Muscle of back (tissue), 11 donors: ENCODE measurements around the gene TMEM135. TPM values are rescaled to one million over a fixed set of nuclear protein-coding genes. Genes with fewer than 3 reads are reported as not detected.
A peak's percentile ranks its signal among the peaks of the same experiment; 100 is the strongest.

Source experiments
- DNase-seq, 3 donors: peaks; one replicate each; pipeline versions ENCODE4 v3.0.0 to v3.0.0-alpha.2; 2013
- polyA plus RNA-seq, 10 donors: library from polyadenylated mRNA; unstranded; fragments of 120-200 nt; gene quantifications; one replicate each; pipeline ENCODE4 v1.2.1, GENCODE V29; 2013; ENCODE audit not compliant: insufficient read length in 10 of 10

TMEM135 gene
- polyA plus RNA-seq, 10 donors: 11.9 to 21.7 (median 16.5) TPM

DNA sequence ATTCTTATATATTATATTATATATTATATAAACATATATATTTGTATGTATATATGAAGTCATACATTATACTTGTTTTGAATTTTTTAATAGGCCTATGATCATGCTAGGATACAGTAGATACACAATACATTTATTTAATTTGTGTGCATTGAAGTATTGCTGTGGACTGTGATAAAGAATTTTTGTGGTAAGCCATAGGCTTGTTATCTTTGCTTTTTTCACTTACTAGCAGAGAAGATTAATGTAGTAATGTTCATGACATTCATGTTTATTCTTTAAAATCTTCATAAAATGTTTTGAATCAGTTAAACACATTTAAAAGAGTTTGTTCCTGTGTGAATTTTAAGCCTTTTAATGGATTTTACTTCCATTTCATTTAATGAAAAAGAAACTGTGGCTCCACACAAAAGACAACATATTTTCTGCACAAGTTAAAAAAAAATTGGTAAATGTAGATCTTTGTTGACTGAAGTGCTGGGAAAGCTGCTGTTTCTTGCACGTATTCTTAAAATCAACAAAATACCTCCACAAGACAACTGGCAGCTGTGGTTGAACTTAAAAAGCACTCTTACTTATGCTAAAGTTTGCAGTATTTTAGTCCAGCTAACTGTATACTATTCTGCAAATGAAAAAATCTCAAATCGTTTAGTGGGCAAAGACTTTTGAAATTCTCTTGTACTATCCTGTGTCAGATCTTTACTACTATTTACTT, 156.2 kb downstream of the TMEM135 start:
- DNase-seq: no peak

DNA sequence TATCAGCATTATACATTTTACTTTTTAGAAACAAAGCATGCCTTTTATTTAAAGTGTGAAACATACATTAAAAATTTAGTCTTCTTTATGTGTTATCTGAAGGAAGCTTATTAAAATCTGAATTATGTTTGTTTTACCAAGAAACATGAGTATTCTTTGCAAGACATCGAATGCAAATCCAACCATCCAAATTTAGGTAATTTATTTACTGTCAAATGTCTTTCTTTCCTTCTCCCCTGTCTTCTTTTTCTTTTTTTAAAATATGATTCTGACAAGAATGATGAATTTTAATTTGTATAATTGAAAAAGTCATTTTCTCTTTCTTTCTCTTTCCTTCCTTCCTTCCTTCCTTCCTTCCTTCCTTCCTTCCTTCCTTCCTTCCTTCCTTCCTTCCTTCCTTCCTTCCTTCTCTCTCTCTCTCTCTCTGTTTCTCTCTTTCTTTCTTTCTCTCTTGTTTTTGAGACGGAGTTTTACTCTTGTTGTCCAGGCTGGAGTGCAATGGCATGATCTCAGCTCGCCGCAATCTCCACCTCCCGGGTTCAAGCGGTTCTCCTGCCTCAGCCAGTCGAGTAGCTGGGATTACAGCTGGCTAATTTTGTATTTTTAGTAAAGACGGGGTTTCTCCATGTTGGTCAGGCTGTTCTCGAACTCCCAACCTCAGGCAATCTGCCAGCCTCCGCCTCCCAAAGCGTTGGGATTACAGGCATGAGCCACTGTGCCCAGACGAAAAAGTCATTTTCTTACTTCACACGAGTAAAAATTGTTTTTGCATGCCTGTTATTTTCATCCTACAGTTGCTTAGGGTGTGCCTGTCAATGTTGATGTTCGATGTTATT, 157.5 kb downstream of the TMEM135 start:
- DNase-seq: no peak

DNA sequence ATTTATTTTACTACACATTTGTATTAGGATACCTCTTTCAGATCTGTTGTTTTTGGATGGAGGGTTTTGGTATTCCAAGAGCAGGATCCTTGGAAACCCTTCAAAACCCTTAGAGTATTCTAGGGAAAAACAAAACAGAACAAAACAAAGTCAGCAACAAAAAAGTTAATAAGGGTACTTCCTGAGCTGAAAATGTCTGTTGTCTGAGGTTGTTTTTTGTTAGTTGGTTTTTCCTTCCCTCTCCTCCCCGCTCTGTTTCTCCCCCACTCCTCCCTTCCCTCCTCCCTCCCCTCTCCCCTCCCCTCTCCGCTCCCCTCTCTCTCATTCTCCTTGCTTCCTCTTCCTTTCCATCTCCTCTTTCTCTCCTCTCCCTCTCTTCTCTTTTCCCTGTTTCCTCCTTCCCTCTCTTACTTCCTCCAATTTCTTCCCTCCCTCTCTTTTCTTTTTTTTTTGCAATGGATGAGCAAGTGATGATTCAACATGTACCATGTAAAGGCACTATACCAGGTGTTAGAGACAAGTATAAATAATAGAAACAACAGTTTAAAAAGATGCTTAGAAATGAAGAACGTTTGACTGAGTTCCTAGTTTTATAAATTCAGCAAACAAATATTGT, 160.6 kb downstream of the TMEM135 start:
- DNase-seq: no peak

DNA sequence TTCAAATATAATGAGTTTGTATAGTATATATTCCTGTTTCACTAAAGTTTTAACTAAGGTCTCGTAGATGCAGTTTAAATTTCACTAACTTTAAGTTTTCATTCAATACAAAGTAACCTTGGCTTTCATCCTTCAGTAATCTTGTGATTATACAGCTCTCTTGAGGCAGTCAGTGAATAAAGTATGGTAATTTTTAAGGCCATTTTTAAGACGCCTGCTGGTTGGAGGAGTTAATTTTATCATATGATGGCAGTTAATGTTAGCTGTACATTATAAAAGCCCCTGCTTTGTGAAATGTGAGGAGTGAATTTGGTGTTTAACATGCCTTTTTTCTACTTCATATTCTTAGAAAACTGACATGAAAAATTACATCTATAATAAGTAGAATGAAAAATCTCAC, 163.6 kb downstream of the TMEM135 start:
- DNase-seq: no peak

DNA sequence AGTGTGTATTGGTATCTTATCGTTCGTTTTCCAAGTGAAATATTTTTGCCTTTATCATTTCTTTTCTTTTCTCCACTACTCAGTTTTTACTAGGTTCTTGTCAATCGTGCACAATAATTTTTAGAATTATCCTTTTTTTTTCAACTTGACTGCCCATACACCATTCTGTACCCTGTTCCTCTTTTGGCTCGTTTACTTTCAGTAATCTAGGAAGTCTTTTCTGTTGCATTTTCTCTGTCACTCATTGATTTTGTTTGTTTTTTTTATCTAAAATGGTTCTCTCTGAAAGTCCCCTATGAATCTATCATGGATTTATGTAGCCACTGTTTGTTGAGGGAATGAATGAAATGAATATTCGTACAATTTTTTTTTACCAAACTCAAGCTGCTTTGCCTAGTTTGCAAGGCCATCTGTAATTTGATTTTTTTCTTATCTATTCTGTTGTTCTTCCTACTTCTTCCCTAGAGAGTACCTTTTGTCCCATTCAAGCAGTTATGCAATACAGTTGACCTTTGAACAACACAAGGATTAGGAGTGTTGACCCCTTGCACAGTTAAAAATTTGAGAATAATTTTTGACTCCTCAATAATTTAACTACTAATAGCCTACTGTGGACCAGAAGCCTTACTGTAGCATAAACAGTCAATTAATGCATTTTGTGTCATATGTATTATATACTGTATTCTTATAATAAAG, 166.3 kb downstream of the TMEM135 start:
- DNase-seq: no peak

DNA sequence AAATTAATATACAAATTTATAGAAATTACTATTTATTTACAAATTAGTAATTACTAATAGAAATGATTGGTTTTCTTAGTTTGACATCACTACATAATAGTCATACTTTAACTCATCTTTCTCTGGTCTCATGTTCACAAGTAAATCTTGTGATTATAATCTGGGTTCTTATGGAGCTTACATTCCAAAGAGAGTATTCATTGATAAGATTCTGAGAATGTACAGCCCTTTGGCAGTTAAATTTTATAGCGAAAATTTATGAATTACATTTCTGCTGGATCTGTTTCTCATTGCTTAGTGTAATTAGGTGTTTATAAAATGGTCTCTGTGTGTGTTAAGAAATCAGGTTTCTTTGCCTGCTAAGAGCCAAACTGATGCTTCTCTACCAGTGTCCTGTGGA, 175.2 kb downstream of the TMEM135 start:
- no peak for DNase-seq

DNA sequence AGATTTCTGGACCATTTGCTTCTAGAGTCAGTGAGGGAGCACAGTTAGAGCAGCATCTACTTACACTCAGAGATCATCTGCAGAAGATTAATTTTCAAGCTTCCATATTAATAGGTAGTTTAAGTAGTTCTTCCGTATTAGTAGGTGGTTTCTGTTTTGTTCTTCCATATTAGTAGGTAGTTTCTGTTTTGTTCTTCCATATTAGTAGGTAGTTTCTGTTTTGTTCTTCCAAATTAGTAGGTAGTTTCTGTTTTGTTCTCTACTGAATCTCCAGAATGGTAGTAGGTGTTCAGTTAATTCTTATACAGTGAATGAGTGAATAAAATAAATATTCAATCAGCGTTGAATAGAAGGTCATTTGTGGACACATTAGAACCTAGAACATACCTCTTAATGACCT, 175.7 kb downstream of the TMEM135 start:
- DNase-seq: no peak

DNA sequence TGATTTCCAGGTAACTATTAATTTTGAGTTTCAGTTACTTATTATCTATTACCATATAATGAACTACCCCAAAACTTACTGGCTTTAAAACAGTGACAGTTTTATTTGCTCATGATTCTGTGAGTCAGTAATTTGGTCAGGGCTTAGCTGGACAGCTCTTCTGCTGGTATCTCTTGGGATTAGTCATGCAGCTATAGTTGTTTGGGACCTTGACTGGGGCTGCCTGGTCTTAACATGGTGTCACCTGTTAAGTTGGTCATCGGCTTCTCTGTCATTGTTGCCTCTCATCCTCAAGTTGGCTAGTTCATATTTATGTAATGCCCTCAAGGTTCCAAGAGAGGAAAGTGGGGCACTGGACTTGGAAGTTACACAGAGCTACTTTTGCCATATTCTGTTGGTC, 177.5 kb downstream of the TMEM135 start:
- DNase-seq: no peak

DNA sequence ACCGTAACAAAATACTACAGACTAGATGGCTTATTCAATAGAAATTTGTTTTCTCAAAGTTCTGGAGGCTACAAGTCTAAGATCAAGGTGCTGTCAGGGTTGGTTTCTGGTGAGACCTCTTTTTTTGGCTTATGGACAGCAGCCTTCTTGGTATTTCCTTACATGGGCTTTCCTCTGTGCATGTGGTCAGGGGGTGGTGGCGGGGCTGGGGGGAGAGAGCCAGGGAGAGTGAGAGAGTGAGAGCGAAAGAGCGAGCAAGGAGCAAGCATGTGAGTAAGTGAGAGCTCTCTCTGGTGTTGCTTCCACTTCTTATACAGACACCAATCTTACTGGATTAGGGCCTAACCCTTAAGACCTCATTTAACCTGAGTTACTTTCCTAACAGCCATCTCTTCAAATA, 181.5 kb downstream of the TMEM135 start:
- no peak for DNase-seq

DNA sequence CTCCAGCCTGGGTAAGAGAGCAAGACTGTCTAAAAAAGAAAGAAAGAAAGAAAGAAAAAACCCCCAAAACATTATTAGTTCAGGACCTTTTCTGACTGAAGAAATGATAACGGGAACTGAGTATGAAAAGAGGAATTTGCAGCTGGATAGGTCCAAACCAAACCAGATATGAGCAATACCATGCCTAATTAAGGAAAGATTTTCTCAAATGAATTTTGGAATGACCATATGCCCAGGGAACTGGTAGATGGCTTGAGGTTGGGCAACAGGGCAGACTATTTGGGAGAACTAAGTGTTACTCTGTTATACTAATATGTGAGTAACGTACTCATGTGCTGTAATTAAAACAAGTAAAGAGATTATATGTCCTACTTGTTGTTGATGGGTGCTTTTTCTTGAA, 186.1 kb downstream of the TMEM135 start:
- DNase-seq: no peak

DNA sequence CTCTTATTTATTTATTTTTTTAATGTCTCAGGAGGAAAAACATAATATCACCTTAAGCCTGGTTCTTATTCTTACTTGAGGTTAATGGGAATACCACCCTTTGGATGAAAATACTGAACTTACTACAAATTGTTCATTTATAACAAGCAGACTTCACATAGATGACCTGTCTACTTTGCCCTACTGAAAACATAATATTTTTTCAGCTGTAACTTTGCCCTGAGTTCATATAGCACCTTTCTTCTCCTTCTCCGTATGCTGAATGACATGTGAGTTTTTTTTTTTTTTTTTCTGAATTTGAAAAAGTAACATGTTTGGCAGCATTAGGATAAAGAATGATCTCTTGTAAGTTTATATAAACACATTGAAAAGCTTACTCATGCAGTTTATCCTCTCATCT, 186.8 kb downstream of the TMEM135 start:
- DNase-seq: no peak

DNA sequence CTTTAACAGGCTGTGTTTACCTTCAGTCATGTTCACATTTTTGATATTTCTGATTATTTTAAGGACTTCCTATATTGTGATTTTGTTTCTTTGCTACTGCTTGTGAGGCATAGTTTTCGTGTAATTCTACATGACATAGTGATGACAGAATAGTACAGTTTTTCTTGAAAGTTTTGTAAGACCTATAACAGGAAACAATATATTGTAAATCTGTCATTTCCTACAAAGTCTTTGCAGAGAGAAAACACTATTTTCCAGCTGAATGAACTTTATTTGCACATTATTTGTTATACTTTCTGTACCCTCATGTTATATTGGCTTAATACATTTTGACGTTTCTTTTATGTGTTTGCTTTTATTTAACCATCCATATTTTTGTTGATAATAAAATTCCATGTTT, 191.1 kb downstream of the TMEM135 start:
- no peak for DNase-seq

DNA sequence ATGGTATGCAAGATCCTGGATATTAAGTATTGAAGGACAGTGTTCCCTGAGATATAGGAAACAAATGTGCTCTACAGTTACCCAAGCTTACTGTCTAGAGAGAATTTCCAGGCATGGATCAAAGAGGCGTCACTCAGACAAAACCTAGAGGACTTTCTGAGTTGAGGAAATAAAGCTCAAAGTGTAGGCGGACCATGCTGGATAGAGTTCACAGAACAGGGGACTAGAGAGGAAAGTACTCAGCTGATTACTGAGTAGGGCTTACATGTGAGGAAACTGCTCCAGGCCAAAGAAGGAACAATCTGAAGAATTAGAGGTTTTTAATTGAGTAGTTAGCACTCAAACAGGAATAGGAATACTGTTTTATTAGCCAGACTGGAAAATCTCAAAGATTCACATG, 193.3 kb downstream of the TMEM135 start:
- DNase-seq: no peak

DNA sequence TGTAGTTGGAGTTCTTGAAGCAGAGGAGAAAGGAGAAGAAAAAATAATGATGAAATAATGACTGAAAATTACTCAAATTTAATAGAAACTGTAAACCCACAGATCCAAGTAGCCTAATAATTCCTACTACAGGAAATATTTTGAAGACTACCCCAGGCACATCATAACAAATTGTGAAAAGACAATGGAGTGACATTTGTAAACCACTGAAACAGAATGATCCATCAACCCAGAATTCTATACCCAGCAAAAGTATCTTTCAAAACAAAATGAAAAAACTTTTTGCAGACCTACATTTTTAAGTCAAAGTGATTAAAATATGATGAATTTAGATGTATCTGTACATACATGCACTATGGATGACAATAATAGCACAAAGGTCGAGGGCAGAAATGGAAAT, 194.6 kb downstream of the TMEM135 start:
- DNase-seq: no peak

DNA sequence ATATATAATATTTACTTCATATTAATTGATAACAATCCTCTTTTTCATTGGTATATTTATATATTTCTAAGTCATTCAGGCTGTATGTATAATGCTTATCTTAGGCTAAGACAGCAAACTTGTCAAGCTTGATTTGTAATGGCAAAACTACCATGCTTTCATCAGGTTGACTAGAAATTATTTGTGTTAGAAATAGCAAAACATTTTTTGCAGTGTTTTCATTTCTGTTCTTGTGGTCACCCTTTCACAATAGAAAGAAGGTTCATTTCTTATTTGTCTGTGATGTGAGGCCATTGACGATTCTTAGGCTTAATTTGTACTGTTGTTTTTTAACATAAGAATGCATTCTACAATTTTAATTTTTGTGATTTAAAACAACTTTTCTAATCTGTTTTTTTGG, 197.6 kb downstream of the TMEM135 start:
- no peak for DNase-seq

DNA sequence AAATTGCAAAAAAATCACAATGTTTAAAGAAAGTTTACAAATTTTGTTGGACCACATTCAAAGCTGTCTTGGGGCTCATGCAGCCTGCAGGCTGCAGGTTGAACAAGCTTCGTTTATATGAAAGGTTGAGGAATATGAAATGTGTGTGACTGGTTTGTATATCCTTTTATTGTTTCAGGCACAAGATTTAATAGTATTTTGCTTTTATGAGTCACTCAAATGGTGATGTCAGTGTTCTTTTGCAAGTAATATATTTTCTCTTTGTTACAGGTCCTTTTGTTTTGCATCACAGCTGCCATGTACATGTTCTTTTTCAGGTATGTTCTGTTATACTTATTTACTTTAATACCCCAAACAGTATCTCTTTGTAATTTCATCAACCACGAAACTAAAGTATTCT, 198.6 kb downstream of the TMEM135 start:
- no peak for DNase-seq

DNA sequence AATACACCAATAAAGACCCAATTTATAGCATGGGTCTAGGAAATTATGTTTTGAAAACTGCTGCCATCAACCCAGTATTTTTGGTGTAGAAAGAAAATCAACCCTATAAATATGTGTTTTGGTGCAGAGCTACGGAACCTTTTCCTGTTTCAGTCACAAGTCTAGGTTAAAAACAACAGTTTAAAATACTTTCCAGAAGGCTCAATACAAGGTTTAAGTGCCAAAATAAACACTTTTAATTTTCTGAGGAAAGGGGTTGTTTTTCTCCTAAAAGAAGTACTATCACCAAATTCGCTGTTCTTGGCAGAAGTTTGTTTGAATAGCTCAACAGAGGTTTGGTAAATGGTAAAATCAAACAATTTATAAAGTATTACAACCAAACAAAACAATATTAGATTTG, 201.3 kb downstream of the TMEM135 start:
- DNase-seq: no peak

DNA sequence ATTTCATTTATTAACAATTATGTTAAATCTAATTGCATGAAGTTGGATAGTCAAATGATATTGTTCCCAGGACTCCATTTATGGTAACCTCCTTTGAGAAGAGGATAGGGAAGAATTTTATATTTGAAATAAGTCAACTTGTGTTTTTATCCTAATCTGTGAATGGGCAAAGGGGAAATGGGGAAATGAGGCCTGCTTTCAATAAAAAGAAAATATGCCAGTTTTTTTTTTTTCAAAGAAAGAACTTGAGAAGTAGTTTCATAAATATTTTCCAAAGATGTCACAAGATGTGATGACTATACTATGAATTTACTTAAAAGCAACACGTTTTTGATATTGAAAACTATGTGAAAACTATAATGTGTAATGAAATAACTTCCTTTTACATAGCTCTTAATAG, 201.8 kb downstream of the TMEM135 start:
- no peak for DNase-seq

DNA sequence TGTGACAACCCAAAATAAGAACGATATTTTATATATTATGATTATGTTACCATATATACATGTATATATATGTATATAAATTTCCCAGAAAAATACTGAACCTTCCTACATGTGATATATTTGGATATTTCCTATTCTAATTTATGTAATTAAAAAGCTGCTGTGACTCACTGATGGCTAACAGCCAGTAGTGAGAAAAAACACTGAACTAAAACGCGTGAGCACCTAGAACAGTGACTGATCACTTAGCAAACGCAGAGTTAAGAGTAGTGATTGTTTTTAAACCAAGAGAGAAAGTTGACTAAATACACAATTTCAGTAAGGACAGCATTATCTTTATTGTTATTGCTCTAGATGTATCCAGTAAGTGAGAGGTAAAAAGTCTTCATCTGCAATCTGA, 213.8 kb downstream of the TMEM135 start:
- no peak for DNase-seq

DNA sequence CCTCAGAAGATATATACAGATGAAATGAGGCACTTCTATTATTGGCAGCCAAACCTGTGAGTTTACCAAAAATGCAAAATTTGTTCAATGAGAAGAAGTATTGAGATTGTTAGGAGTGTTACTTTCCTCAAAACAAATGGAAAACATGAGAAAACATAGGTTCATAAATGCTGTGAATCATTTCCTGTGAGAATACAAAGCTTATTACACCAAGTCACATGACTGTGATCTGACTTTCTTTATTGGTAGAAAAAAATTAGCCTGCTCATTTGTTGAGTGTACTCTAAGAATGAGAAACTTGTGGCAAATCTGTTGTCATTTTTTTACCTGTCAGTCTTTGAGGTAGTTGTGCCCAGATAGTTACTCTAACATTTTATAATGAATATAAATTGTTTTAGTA, 215.1 kb downstream of the TMEM135 start:
- no peak for DNase-seq

DNA sequence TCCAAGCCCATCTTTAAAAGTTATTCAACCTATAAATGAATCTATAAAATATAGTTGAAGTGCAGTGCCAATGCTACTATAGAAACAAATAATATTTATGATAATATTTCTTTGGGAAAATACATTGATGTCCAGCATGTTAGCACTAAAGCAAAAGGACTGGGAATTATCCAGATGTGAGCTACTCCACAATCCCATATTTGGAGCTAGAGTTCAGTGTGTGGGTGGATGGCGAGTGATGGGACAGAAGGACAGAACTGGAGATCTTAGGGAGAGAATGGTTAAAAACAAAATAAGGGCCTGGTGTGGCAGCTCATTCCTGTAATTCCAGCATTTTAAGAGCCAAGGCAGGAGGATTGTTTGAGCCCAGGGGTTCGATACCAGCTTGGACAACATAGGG, 216.8 kb downstream of the TMEM135 start:
- peak; percentile 43 to 83 (median 56) for DNase-seq

DNA sequence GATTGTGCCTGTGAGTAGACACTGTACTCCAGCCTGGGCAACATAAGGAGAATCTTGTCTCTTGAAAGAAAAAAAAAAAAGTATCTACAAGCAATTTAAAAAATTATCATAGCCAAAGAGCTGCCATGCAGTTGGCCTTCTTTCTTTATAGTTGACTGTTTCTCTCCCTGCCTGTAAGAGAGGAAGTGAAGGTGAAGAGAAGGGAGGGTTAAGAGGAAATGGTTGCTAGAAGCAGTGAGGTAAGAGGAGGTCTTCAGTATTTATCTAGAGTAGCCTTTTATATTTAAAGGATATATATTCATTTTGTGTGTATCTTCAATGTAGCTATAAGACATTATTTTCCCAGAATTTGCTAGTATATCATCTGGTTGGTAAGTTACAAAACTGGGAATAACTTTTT, 217.9 kb downstream of the TMEM135 start:
- DNase-seq: no peak
